Activated CD4-positive, alpha-beta memory T cell treated with anti-CD3 and anti-CD28 coated beads for 36 hours (primary cell): Measurements from ENCODE around the gene LSAMP. TPM values are rescaled to one million over a fixed set of nuclear protein-coding genes. Genes with fewer than 3 reads are reported as not detected.

Source experiments
- CTCF ChIA-PET: fragments of 350-600 bp; sonication (Branson Sonifier 250); formaldehyde crosslinking; loops from one replicate; lab custom pipeline; 2021; ENCODE audit warnings: antibody characterized with exemption, inconsistent platforms; lab: Charles Lee
- POLR2A ChIA-PET: fragments of 350-600 bp; sonication (Branson Sonifier 250); formaldehyde crosslinking; loops from one replicate; lab custom pipeline; 2021; ENCODE audit warnings: antibody characterized with exemption; lab: Charles Lee
- DNase-seq: peaks from one replicate; pipeline ENCODE4 v3.0.0-alpha.2; 2020
- H3K27ac Mint-ChIP-seq: one replicate; pipeline ENCODE4 v1.8.0; 2021; ENCODE audit warnings: mixed read lengths
- H3K27me3 Mint-ChIP-seq: one replicate; pipeline ENCODE4 v1.8.0; 2021; ENCODE audit warnings: mixed read lengths
- H3K36me3 Mint-ChIP-seq: one replicate; pipeline ENCODE4 v1.8.0; 2021; ENCODE audit warnings: mixed read lengths
- H3K4me1 Mint-ChIP-seq: one replicate; pipeline ENCODE4 v1.8.0; 2021; ENCODE audit warnings: low read depth, mixed read lengths
- H3K4me3 Mint-ChIP-seq: one replicate; pipeline ENCODE4 v1.8.0; 2021; ENCODE audit warnings: mild to moderate bottlenecking, mixed read lengths
- H3K9me3 Mint-ChIP-seq: one replicate; pipeline ENCODE4 v1.8.0; 2021; ENCODE audit warnings: mixed read lengths
- intact Hi-C: fragments of 100-400 bp; cut with micrococcal nuclease; formaldehyde crosslinking; loops from one replicate; pipeline ENCODE4 v1.15.1; 2023
- total RNA-seq, 2 experiments: library from RNA; stranded (reverse); gene quantifications; one replicate each; pipeline ENCODE4 v1.2.3, GENCODE V29; 2021

The LSAMP gene
- total RNA-seq, 2 experiments from 2014 or later, result not detected

DNA sequence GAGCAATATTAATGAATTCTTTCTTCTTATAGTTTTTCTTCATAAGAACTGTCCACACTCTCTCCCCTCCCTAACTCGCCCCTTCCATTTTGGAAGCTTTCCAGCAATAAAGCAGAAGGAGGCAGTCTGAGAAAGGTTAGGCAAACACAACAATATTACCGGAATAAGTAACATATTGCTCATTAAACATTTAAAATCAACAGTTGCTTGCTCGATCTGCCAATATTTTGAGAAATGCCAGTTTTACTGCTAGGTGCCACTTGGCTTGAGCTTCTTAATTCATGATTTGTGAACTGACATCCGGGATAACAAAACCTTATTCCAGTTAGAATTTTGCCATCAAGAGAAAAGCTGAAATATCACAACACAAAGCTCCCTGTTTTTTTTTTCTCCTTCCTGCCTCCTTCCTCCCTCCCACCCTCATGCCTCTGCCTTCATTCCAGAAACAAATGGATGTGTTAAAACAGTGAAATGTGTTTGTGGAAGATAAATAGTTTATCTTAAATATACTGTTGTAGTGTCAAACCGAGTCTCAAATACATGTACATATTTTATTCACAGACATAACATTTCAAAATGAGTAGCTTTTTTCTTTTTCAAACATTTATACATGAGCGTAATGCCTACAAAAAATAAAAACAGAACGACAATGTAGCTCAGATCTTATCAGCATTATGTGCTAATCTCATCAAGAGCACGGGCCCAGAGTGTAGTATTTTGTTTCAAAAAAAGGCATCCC lies 568.2 kb downstream of the LSAMP start:
- intact Hi-C loops, result no loop called here
- Mint-ChIP-seq H3K4me1 (no peaks in the 10 kb centered on the region), H3K27me3 (peaks cover 4% of the 10 kb centered on the region), H3K9me3 (no peaks in the 10 kb centered on the region), H3K4me3 (no peak overlapping the region), H3K36me3 (no peaks in the 10 kb centered on the region), H3K27ac (no peak overlapping the region)
- ChIA-PET POLR2A (no interaction called here), CTCF (interaction anchor here (1.0 kb wide), 1 partner anchor 35 kb away, joined by 3 read pairs; no protein-coding TSS in a partner anchor)
- DNase-seq, result no peak

- Mint-ChIP-seq H3K9me3 (no peaks in the 10 kb centered on the region), H3K27ac (no peak overlapping the region), H3K4me3 (no peak overlapping the region), H3K27me3 (peaks cover 2% of the 10 kb centered on the region), H3K36me3 (no peaks in the 10 kb centered on the region), H3K4me1 (no peaks in the 10 kb centered on the region)
- intact Hi-C loops, result no loop called here
- no peak for DNase-seq
- POLR2A ChIA-PET, result no interaction called here
- CTCF ChIA-PET, result no interaction called here
Observed at GRCh38 chr3:115875460-115875859, 569.8 kb downstream of the LSAMP start.

- H3K4me1 Mint-ChIP-seq, result no peaks in the 10 kb centered on the region
- ChIA-PET CTCF (no interaction called here), POLR2A (no interaction called here)
- H3K9me3 Mint-ChIP-seq, result no peaks in the 10 kb centered on the region
- no peak overlapping the region for H3K27ac Mint-ChIP-seq
- no peak for DNase-seq
- H3K27me3 Mint-ChIP-seq, result no peaks in the 10 kb centered on the region
- H3K36me3 Mint-ChIP-seq, result no peaks in the 10 kb centered on the region
- intact Hi-C loops, result no loop called here
- no peak overlapping the region for H3K4me3 Mint-ChIP-seq
Observed at GRCh38 chr3:115871735-115872134, 573.6 kb downstream of the LSAMP start.

- Mint-ChIP-seq H3K4me1 (no peaks in the 10 kb centered on the region), H3K9me3 (no peaks in the 10 kb centered on the region), H3K27ac (no peak overlapping the region), H3K36me3 (no peaks in the 10 kb centered on the region), H3K27me3 (peaks cover 20% of the 10 kb centered on the region), H3K4me3 (no peak overlapping the region)
- ChIA-PET CTCF (no interaction called here), POLR2A (no interaction called here)
- no peak for DNase-seq
- intact Hi-C loops, result no loop called here
Observed at GRCh38 chr3:115864911-115865310, 580.4 kb downstream of the LSAMP start.

DNA sequence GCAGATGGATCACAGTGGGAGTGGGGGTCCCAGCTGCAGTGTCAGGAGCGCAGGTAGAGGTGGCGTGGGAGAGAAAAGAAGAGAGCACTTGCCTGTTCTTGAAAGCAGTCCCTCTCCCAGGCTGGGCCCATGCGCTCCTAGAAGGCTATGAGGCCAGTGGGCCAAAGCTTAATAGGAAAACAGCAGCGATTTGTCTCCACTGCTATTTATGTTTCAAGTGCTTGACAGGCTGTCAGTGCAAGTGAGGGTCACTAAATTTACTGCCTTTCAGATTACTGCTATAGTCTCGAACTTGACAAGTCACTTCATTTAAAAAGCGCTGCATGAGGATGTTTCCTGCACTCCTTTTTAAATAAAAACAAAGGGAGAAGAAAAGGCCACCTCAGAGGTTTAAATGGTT lies 582.4 kb downstream of the LSAMP start:
- no peaks in the 10 kb centered on the region for H3K36me3 Mint-ChIP-seq
- CTCF ChIA-PET, result no interaction called here
- H3K4me3 Mint-ChIP-seq, result no peak overlapping the region
- H3K27me3 Mint-ChIP-seq, result peaks cover 26% of the 10 kb centered on the region
- H3K27ac Mint-ChIP-seq, result no peak overlapping the region
- POLR2A ChIA-PET, result no interaction called here
- intact Hi-C loops, result no loop called here
- no peak for DNase-seq
- H3K9me3 Mint-ChIP-seq, result no peaks in the 10 kb centered on the region
- no peaks in the 10 kb centered on the region for H3K4me1 Mint-ChIP-seq

DNA sequence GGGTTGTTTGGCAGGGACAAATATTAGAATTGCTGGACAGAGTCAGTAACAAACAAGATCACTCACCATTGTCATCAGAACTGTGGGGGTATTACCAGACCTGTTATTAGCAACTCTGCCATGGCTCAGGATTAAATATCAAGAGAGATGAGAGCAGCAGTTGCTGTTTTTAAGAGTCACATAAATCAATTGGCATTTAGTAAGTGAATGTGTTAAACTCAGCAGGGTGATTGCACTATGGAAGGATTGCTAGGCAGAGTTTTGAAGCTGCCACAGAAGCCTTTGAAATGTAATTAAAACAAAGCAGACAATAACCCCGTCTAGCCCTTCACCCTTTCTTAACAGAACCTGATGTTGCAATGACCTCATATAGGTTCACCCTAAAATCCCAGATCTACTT lies 583.2 kb downstream of the LSAMP start:
- intact Hi-C loops, result no loop called here
- H3K9me3 Mint-ChIP-seq, result no peaks in the 10 kb centered on the region
- H3K27me3 Mint-ChIP-seq, result peaks cover 26% of the 10 kb centered on the region
- no peaks in the 10 kb centered on the region for H3K36me3 Mint-ChIP-seq
- no peak overlapping the region for H3K27ac Mint-ChIP-seq
- POLR2A ChIA-PET, result no interaction called here
- CTCF ChIA-PET, result no interaction called here
- no peak overlapping the region for H3K4me3 Mint-ChIP-seq
- H3K4me1 Mint-ChIP-seq, result no peaks in the 10 kb centered on the region
- no peak for DNase-seq

DNA sequence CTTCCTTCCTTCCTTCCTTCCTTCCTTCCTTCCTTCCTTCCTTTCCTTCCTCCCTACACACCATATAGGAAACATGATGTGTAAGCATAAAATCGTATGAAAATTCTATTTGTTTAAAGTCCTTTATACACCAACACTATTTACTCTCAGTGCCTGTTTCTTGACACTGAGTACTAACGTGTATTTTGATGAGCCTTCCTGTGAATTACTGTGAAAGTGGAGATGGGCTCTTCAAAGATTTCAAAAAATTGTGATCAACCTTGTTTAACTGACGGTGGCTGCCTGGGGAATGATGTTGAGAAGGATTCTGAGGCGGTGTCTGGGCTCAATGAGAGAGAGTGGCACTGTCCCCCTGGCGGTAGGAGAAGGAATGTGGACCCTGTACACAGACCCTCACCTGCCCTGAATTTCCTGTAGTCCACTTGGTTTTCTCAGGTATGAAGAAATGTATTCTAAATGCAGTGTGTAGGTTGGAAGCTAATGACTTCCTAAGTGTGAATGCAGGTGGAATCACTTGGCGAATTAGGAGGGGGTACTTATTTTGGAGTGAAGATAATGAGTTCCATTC lies 584.0 kb downstream of the LSAMP start:
- H3K9me3 Mint-ChIP-seq, result no peaks in the 10 kb centered on the region
- peaks cover 26% of the 10 kb centered on the region for H3K27me3 Mint-ChIP-seq
- no peaks in the 10 kb centered on the region for H3K36me3 Mint-ChIP-seq
- no peak for DNase-seq
- no peak overlapping the region for H3K27ac Mint-ChIP-seq
- intact Hi-C loops, result no loop called here
- POLR2A ChIA-PET, result no interaction called here
- CTCF ChIA-PET, result no interaction called here
- H3K4me3 Mint-ChIP-seq, result no peak overlapping the region
- H3K4me1 Mint-ChIP-seq, result no peaks in the 10 kb centered on the region

DNA sequence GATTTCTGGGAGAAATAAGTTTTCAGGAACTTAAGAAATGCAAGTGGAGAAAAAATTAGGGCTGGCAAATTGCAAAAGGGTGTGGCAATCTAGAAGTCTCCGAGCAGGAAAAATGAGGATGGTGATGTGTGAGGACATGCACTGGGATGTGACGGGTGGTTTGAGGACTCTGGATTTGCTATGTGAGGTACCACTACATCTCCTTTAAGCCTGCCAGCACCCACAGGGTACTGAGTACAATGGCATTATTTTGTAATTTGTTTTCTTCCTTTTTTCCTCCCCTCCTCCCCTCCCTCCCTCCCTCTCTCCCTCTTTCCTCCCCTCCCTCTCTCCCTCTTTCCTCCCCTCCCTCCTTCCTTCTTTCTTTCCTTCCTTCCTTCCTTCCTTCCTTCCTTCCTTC lies 584.5 kb downstream of the LSAMP start:
- DNase-seq, result no peak
- ChIA-PET POLR2A (no interaction called here), CTCF (no interaction called here)
- H3K9me3 Mint-ChIP-seq, result no peaks in the 10 kb centered on the region
- peaks cover 26% of the 10 kb centered on the region for H3K27me3 Mint-ChIP-seq
- intact Hi-C loops, result no loop called here
- H3K4me1 Mint-ChIP-seq, result no peaks in the 10 kb centered on the region
- no peaks in the 10 kb centered on the region for H3K36me3 Mint-ChIP-seq
- no peak overlapping the region for H3K4me3 Mint-ChIP-seq
- no peak overlapping the region for H3K27ac Mint-ChIP-seq

GRCh38 chr3:115859002-115859807 lies 586.1 kb downstream of the LSAMP start:
- POLR2A ChIA-PET, result no interaction called here
- no peaks in the 10 kb centered on the region for H3K9me3 Mint-ChIP-seq
- H3K27ac Mint-ChIP-seq, result no peak overlapping the region
- CTCF ChIA-PET, result no interaction called here
- no peaks in the 10 kb centered on the region for H3K4me1 Mint-ChIP-seq
- no peaks in the 10 kb centered on the region for H3K36me3 Mint-ChIP-seq
- H3K27me3 Mint-ChIP-seq, result peaks cover 25% of the 10 kb centered on the region
- intact Hi-C loops, result no loop called here
- no peak overlapping the region for H3K4me3 Mint-ChIP-seq
- DNase-seq, result no peak

GRCh38 chr3:115857518-115858136 lies 587.7 kb downstream of the LSAMP start:
- Mint-ChIP-seq H3K4me1 (no peaks in the 10 kb centered on the region), H3K27ac (no peak overlapping the region), H3K4me3 (no peak overlapping the region), H3K27me3 (peaks cover 21% of the 10 kb centered on the region), H3K9me3 (no peaks in the 10 kb centered on the region), H3K36me3 (no peaks in the 10 kb centered on the region)
- CTCF ChIA-PET, result no interaction called here
- no peak for DNase-seq
- POLR2A ChIA-PET, result no interaction called here
- intact Hi-C loops, result no loop called here

DNA sequence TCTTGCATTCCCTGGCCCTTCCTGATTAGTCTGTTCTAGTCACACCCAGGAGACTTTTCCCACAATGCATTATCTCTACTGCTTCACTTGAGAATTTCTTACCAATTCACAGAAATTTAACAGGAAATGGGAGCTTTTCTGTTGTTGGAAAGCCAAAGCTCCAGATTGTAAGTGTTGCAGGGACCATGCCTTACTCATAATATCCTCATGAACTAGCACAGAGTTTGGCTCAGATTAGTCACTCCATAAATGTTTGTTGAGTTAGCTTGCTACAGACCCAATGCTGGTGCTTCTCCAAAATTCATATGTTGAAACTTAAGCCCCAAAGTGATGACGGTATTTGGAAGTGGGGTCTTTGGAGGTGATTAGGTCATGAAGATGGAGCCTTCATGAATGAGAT lies 589.4 kb downstream of the LSAMP start:
- intact Hi-C loops, result no loop called here
- H3K9me3 Mint-ChIP-seq, result no peaks in the 10 kb centered on the region
- no peak for DNase-seq
- H3K4me1 Mint-ChIP-seq, result no peaks in the 10 kb centered on the region
- POLR2A ChIA-PET, result no interaction called here
- H3K36me3 Mint-ChIP-seq, result no peaks in the 10 kb centered on the region
- H3K27me3 Mint-ChIP-seq, result peaks cover 16% of the 10 kb centered on the region
- CTCF ChIA-PET, result no interaction called here
- no peak overlapping the region for H3K4me3 Mint-ChIP-seq
- no peak overlapping the region for H3K27ac Mint-ChIP-seq

DNA sequence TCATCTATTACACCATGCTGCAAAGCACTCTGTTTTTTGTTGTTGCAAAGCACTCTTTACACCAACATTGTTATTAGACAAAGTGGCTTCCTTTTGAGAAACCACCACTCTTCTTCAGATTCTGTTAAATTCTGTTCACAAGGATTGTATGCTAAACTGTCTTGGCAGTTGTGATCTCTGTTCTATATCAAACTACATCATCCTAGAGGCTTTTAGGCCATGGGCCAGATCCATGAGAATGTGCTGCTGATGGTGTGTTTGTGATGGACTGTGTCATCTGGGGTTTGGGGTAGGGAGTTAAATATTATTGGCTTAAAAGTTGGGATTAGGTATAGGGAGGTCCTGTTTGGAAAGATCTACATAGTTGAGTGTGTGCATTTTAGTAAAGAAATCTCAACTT lies 592.2 kb downstream of the LSAMP start:
- Mint-ChIP-seq H3K9me3 (no peaks in the 10 kb centered on the region), H3K27ac (no peak overlapping the region), H3K36me3 (no peaks in the 10 kb centered on the region), H3K27me3 (peaks cover 12% of the 10 kb centered on the region), H3K4me1 (no peaks in the 10 kb centered on the region), H3K4me3 (no peak overlapping the region)
- ChIA-PET POLR2A (no interaction called here), CTCF (interaction anchor here (0.7 kb wide), 1 partner anchor 17 kb away, joined by 3 read pairs; no protein-coding TSS in a partner anchor)
- intact Hi-C loops, result no loop called here
- DNase-seq, result no peak
